ENCODE results near the gene SLC35F3. TPM values are rescaled to one million over a fixed set of nuclear protein-coding genes. Genes with fewer than 3 reads are reported as not detected.

The SLC35F3 gene
- total RNA-seq, 1 donor from 2014 or later, result not detected

GRCh38 chr1:234212764-234213657 lies 308.5 kb downstream of the SLC35F3 start:
- peaks cover 42% of the 10 kb centered on the region for H3K27me3 Mint-ChIP-seq
- no peak for DNase-seq
- intact Hi-C loops (cut with micrococcal nuclease), result loop anchor here (1.0 kb wide), 1 partner anchor 97 kb away; no protein-coding TSS in a partner anchor
- POLR2A ChIA-PET, result no interaction called here
- H3K9me3 Mint-ChIP-seq, result peaks cover 2% of the 10 kb centered on the region
- no peaks in the 10 kb centered on the region for H3K36me3 Mint-ChIP-seq (ENCODE audit: low read depth)
- no peak overlapping the region for H3K4me3 Mint-ChIP-seq
- H3K4me1 Mint-ChIP-seq, result peaks cover 12% of the 10 kb centered on the region
- CTCF ChIA-PET, result interaction anchor here (0.9 to 1.3 kb wide), 2 partner anchors 97 to 117 kb away, joined by 3 to 5 read pairs; no protein-coding TSS in a partner anchor
- no peak for ATAC-seq (ENCODE audit: low read depth)
- H3K27ac Mint-ChIP-seq, result no peak overlapping the region
- no peak for TF ChIP-seq CTCF (IDR thresholded peaks at IDR 0.05)

- peaks cover 2% of the 10 kb centered on the region for H3K9me3 Mint-ChIP-seq
- ATAC-seq (ENCODE audit: low read depth), result no peak
- intact Hi-C loops (cut with micrococcal nuclease), result loop anchor here (1.0 kb wide), 1 partner anchor 97 kb away; no protein-coding TSS in a partner anchor
- H3K4me3 Mint-ChIP-seq, result peak overlapping the region; percentile 67
- no peaks in the 10 kb centered on the region for H3K36me3 Mint-ChIP-seq (ENCODE audit: low read depth)
- no peak for DNase-seq
- CTCF ChIA-PET, result no interaction called here
- peaks cover 12% of the 10 kb centered on the region for H3K4me1 Mint-ChIP-seq
- POLR2A ChIA-PET, result no interaction called here
- H3K27me3 Mint-ChIP-seq, result peaks cover 38% of the 10 kb centered on the region
- no peak for TF ChIP-seq CTCF (IDR thresholded peaks at IDR 0.05)
- H3K27ac Mint-ChIP-seq, result no peak overlapping the region
Measured at GRCh38 chr1:234213658-234214128, 309.2 kb downstream of the SLC35F3 start.

- no peaks in the 10 kb centered on the region for H3K36me3 Mint-ChIP-seq (ENCODE audit: low read depth)
- peaks cover 37% of the 10 kb centered on the region for H3K27me3 Mint-ChIP-seq
- H3K4me3 Mint-ChIP-seq, result peak overlapping the region; percentile 67
- ATAC-seq (ENCODE audit: low read depth) (no peak), DNase-seq (no peak)
- no peak for TF ChIP-seq CTCF (IDR thresholded peaks at IDR 0.05)
- no peak overlapping the region for H3K27ac Mint-ChIP-seq
- H3K9me3 Mint-ChIP-seq, result peaks cover 2% of the 10 kb centered on the region
- H3K4me1 Mint-ChIP-seq, result peaks cover 12% of the 10 kb centered on the region
- intact Hi-C loops (cut with micrococcal nuclease), result no loop called here
- CTCF ChIA-PET, result no interaction called here
- POLR2A ChIA-PET, result no interaction called here
Measured at GRCh38 chr1:234214129-234214910, 309.8 kb downstream of the SLC35F3 start.

- Mint-ChIP-seq H3K4me3 (no peak overlapping the region), H3K36me3 (ENCODE audit: low read depth) (no peaks in the 10 kb centered on the region), H3K27ac (no peak overlapping the region), H3K27me3 (peaks cover 37% of the 10 kb centered on the region), H3K9me3 (peaks cover 2% of the 10 kb centered on the region), H3K4me1 (peaks cover 12% of the 10 kb centered on the region)
- intact Hi-C loops (cut with micrococcal nuclease), result no loop called here
- DNase-seq (no peak), ATAC-seq (ENCODE audit: low read depth) (no peak)
- ChIA-PET POLR2A (no interaction called here), CTCF (no interaction called here)
- TF ChIP-seq CTCF (IDR thresholded peaks at IDR 0.05), result no peak
Measured at GRCh38 chr1:234214911-234215892, 310.7 kb downstream of the SLC35F3 start.
